ENCODE data around the gene GPN3. TPM values are rescaled to one million over a fixed set of nuclear protein-coding genes. Genes with fewer than 3 reads are reported as not detected.

GPN3 gene
- 10 to 100 TPM; 28.4 to 40.2 TPM for total RNA-seq

GRCh38 chr12:110468214-110469048, at the start of gene GPN3, which contains the start of gene FAM216A:
TSS of gene GPN3 (minus strand) at chr12:110468257. CDS start at chr12:110468203, 54 bp downstream.
TSS of gene FAM216A (plus strand) at chr12:110468845. CDS start at chr12:110468876, 31 bp downstream.
- TF ChIP-seq, protein P1, sequence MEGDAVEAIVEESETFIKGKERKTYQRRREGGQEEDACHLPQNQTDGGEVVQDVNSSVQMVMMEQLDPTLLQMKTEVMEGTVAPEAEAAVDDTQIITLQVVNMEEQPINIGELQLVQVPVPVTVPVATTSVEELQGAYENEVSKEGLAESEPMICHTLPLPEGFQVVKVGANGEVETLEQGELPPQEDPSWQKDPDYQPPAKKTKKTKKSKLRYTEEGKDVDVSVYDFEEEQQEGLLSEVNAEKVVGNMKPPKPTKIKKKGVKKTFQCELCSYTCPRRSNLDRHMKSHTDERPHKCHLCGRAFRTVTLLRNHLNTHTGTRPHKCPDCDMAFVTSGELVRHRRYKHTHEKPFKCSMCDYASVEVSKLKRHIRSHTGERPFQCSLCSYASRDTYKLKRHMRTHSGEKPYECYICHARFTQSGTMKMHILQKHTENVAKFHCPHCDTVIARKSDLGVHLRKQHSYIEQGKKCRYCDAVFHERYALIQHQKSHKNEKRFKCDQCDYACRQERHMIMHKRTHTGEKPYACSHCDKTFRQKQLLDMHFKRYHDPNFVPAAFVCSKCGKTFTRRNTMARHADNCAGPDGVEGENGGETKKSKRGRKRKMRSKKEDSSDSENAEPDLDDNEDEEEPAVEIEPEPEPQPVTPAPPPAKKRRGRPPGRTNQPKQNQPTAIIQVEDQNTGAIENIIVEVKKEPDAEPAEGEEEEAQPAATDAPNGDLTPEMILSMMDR (IDR thresholded peaks at IDR 0.05): peak in 2 of 4 experiments; percentile 18 to 21
- TF ChIP-seq POLR2AphosphoS5 (IDR thresholded peaks at IDR 0.05) (peak; percentile 100), POLR2A (IDR thresholded peaks at IDR 0.05) (peak; percentile 86)
- WGBS: under 1% methylated on average over 76 of the region's 78 CpGs
- H3K27me3 ChIP-seq (replicated peaks; ENCODE audit: insufficient read depth): no peaks in the 10 kb centered on the region
- no peaks in the 10 kb centered on the region for H3K36me3 ChIP-seq
- H3K9me3 ChIP-seq: no peaks in the 10 kb centered on the region
- H3K4me1 ChIP-seq (replicated peaks): no peaks in the 10 kb centered on the region
- intact Hi-C loops (cut with DNase I): loop anchor here (5.0 to 10.0 kb wide), 3 partner anchors 34 to 226 kb away; partner anchors contain the start of genes RAD9B and VPS29
- peak within 1 kb of the TSS; percentile 51 to 70 for H3K4me3 ChIP-seq
- H3K27ac ChIP-seq: peak within 1 kb of the TSS; percentile 80 to 92
- DNase-seq (ENCODE audit: low spot score): peak; percentile 98

- TF ChIP-seq POLR2AphosphoS5 (IDR thresholded peaks at IDR 0.05): no peak
- no peak for TF ChIP-seq POLR2A (IDR thresholded peaks at IDR 0.05)
- TF ChIP-seq, protein P1 (IDR thresholded peaks at IDR 0.05): no peak
- intact Hi-C loops (cut with DNase I): loop anchor here (10.0 kb wide), 1 partner anchor 368 kb away; no protein-coding TSS in a partner anchor
- DNase-seq (ENCODE audit: low spot score): no peak
- H3K4me3 ChIP-seq: no peak overlapping the region
- no peaks in the 10 kb centered on the region for H3K4me1 ChIP-seq (replicated peaks)
- no peaks in the 10 kb centered on the region for H3K36me3 ChIP-seq
- H3K27me3 ChIP-seq (replicated peaks; ENCODE audit: insufficient read depth): no peaks in the 10 kb centered on the region
- H3K27ac ChIP-seq: no peak overlapping the region
- WGBS: 92% methylated on average over 3 of the region's 3 CpGs
- H3K9me3 ChIP-seq: no peaks in the 10 kb centered on the region
Observed at GRCh38 chr12:110516995-110517394, 48.9 kb upstream of the GPN3 start.

DNA sequence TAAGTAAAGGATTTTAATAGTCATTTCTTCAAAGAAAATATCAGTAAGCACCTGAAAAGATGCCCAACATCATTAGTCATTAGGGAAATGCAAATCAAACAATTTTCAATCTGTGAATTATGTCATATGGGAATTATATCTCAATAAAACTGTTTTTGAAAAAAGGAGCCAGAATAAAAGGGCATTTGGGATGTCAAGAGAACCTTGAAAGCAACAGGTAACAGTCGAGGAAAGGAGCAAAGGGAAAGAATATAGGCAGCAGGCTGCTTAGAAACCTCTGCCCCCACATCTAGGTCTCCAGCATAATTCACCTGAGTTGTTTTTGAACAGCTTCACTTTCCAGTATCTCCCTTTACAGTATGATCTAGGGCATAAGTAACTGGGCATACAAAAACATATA, 46.3 kb upstream of the GPN3 start:
- no peak for DNase-seq (ENCODE audit: low spot score)

GRCh38 chr12:110513842-110514241, 45.8 kb upstream of the GPN3 start:
- 67% methylated on average over 6 of the region's 6 CpGs for WGBS
- no peaks in the 10 kb centered on the region for H3K9me3 ChIP-seq
- H3K4me1 ChIP-seq (replicated peaks): no peaks in the 10 kb centered on the region
- DNase-seq (ENCODE audit: low spot score): no peak
- intact Hi-C loops (cut with DNase I): loop anchor here (1.0 to 10.0 kb wide), 2 partner anchors 86 to 371 kb away; no protein-coding TSS in a partner anchor
- H3K36me3 ChIP-seq: no peaks in the 10 kb centered on the region
- no peak overlapping the region for H3K4me3 ChIP-seq
- no peak for TF ChIP-seq POLR2A (IDR thresholded peaks at IDR 0.05)
- no peak for TF ChIP-seq POLR2AphosphoS5 (IDR thresholded peaks at IDR 0.05)
- TF ChIP-seq, protein P1 (IDR thresholded peaks at IDR 0.05): no peak
- H3K27me3 ChIP-seq (replicated peaks; ENCODE audit: insufficient read depth): no peaks in the 10 kb centered on the region
- no peak overlapping the region for H3K27ac ChIP-seq

More for the DNA sequence above, 46.3 kb upstream of the GPN3 start:
- TF ChIP-seq POLR2A (IDR thresholded peaks at IDR 0.05) (no peak), POLR2AphosphoS5 (IDR thresholded peaks at IDR 0.05) (no peak)
- TF ChIP-seq, protein P1 (IDR thresholded peaks at IDR 0.05): no peak
- H3K27ac ChIP-seq: no peak overlapping the region
- H3K27me3 ChIP-seq (replicated peaks; ENCODE audit: insufficient read depth): no peaks in the 10 kb centered on the region
- no peaks in the 10 kb centered on the region for H3K4me1 ChIP-seq (replicated peaks)
- no peaks in the 10 kb centered on the region for H3K9me3 ChIP-seq
- no peak overlapping the region for H3K4me3 ChIP-seq
- no peaks in the 10 kb centered on the region for H3K36me3 ChIP-seq
- WGBS: 31% methylated on average over 1 of the region's 1 CpG
- intact Hi-C loops (cut with DNase I): loop anchor here (1.0 to 10.0 kb wide), 2 partner anchors 86 to 370 kb away; no protein-coding TSS in a partner anchor

All from prostate gland (tissue), 2 donors.